HG03378 (cell line): Measurements from ENCODE around the gene ARL5A.
A peak's percentile ranks its signal among the peaks of the same experiment; 100 is the strongest.
"Not testable (repeated sequence)": the region's sequence is repeated elsewhere in the genome, so short reads cannot be mapped to it uniquely, and the experiment has no call there.

Source experiments
- ATAC-seq: cut with Tn5 transposase; IDR thresholded peaks from one replicate; pipeline ENCODE4 v1.9.1; 2021; ENCODE audit warnings: mild to moderate bottlenecking, moderate library complexity; ENCODE audit not compliant: unreplicated experiment

ARL5A gene

GRCh38 chr2:151796774-151797173 lies 31.4 kb downstream of the ARL5A start:
- ATAC-seq = no peak

DNA sequence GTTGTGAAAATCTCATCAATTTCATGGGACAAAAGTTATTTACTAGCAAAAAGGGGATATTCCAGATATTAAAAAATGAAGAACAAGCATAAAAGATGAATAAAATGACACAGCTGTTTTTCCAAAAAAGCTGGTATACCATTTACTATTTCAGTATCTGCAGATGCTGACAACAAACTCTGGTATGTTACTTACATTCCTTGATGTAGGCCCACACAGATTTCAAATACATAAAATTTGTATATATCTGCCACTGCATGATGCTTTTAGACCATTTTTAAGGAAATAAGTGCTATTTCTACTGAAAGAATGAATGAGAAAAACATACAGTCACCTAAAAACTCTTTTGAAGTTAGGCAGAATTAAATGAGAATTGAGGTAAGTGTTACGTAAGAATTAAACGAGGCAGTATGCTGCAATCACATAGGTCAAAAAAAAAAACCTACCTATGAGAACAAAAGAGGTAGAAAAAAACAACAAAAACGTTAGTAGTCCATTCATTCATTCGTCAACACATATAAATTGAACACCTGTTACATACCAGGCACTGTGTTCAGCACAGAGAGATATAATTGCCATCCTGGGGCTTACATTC lies 32.5 kb downstream of the ARL5A start:
- ATAC-seq = no peak

DNA sequence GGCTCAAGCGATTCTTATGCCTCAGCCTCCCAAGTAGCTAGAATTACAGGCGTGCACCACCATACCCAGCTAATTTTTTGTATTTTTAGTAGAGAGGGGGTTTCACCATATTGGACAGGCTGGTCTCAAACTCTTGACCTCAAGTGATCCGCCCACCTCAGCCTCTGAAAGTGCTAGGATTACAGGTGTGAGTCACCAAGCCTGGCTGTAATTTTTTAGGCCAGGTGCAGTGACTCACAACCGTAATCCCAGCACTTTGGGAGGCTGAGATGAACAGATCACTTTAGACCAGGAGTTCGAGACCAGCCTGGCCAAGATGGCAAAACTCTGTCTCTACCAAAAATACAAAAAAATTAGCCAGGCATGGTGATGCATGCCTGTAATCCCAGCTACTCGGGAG lies 33.8 kb downstream of the ARL5A start:
- ATAC-seq = not testable (repeated sequence)

GRCh38 chr2:151793123-151793522 lies 35.1 kb downstream of the ARL5A start:
- ATAC-seq = no peak

- no peak for ATAC-seq
Observed at GRCh38 chr2:151792589-151792988, 35.6 kb downstream of the ARL5A start.

DNA sequence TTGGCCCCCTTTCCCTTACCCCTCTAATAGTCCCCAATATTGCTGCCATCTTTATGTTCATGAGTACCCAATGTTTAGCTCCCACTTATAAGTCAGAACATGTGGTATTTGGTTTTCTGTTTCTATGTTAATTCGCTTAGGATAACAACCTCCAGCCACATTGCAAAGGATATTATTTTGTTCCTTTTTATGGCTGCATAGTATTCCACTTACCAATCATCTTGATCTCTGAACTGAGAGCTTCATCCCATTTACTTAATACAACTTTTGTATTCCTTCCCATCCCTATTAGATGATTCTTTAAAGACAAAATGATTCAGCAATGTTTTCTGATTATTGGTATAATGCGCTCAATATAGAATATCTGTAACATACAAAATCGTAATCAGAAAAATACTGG lies 36.7 kb downstream of the ARL5A start:
- ATAC-seq = no peak

- ATAC-seq = no peak
Observed at GRCh38 chr2:151790689-151791088, 37.5 kb downstream of the ARL5A start.

DNA sequence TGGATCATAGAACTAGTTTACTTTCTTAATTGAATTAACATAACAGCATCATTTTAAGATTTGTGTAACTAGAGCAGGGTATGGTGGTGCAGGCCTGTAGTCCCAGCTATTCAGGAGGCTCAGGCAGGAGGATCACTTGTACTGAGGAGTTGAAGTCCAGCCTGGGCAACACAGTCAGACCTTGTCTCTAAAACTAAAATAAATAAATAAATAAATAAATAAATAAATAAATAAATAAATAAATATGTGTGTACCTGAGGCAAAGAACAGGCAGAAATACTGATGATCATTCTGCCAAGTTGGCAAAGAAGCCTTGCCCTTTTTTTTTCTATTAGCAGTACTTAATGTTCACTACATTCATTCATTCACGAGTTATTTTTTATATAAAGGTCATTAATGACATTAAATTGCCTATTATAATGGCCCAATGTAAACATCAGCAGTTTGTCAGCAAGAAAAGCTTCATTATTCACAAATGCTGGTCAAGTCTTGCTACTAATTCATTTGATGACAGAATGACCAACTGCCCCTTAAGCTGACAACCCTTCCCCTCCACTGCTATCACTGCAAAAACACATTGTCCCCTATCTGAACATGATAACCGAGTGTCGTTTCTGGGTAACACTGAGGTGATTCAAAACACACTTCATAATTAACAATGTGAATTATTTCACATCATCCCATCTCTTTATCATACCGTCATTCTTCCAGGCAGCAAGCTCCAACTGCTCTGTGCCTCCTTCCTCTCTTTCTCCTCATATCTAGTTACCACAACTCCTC lies 39.0 kb downstream of the ARL5A start:
- no peak for ATAC-seq

GRCh38 chr2:151786483-151786882 lies 41.7 kb downstream of the ARL5A start:
- no peak for ATAC-seq

DNA sequence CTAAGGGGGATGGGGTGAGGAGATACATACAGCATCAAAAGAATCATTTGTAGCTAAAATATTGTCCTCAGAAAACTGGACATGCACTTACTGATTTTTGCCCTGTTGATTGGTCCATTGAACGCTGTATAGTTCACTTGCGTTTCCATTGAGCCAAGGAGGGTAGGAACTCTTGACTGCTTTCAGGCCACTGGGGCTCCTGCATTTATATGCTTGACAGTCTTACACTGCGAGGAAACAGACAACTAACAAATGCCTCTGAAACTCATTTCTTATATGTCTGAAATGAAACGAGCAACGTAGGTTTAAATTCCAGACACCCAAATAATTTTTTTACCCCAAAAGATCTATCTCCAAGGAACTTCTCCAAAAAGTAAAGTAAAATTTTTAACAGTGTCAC lies 42.1 kb downstream of the ARL5A start:
- ATAC-seq = no peak

- ATAC-seq = no peak
Observed at GRCh38 chr2:151783133-151783520, 45.1 kb downstream of the ARL5A start.

DNA sequence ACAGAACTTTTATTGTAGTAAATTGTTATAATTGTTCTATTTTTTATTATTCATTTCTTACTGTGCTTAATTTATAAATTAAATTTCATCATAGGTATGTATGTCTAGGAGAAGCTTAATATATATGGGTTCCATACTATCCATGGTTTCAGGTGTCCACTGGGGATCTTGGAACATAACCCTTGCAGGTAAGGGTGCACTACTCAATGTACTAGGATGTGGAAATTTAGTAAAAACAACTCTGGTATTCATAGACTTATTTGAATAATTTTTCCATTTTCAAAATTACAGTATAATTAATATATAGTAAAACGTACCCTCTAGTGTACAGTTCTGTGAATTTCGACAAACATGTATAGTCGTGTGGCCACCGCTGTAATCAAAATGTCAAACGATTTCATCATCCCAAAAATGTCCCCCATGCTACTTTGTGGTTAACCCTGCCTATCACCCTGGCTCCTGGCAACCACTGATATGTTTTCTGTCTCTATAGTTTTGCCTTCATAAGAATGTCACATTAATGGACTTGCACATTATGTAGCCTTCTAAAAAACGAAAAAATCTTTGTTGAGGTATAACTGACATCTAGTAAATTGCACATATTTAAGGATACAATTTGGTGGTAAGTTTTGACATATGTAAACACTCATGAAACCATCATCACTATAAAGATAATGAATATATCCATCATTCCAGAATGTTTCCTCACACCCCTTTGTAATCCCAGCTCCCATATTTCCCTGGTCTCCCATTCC lies 45.7 kb downstream of the ARL5A start:
- no peak for ATAC-seq

DNA sequence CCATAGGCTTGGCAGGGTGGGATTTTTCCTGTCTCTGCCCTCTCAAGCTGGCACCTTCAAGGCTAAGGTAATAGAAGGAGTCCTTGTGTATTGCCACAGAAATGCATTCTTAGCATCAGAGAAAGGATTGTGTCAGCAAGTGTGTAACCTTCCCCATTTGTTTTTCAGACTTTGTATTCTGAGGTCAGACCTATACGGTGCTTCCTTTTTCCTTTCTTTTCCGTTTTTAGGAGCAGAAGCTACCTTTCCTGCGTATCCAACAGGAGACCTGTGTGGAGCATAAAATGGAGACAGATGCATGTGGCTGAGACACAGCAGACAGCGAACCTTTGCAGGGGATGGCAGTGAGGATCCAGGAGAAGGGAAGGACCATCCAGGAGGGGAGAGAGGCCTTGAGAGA lies 46.6 kb downstream of the ARL5A start:
- no peak for ATAC-seq

DNA sequence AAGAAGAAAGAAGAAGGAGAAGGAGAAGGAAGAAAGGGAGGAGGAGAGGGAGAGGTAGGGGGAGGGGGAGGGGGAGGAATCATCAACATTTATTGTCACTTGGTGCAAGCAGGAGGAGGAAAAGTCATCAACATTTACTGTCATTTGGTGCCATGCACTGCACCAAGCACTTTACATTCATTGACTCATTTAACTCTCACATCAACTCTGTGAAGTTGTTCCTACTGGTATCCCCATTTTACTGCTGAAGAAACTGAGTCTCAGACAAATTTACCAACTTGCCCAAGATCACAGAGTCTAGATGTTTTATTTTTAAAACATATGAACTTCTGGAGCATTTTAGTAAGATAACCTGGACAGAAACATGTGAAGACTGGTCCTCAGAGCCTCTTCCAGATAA lies 47.3 kb downstream of the ARL5A start:
- no peak for ATAC-seq

- no peak for ATAC-seq
Observed at GRCh38 chr2:151777935-151778334, 50.3 kb downstream of the ARL5A start.

DNA sequence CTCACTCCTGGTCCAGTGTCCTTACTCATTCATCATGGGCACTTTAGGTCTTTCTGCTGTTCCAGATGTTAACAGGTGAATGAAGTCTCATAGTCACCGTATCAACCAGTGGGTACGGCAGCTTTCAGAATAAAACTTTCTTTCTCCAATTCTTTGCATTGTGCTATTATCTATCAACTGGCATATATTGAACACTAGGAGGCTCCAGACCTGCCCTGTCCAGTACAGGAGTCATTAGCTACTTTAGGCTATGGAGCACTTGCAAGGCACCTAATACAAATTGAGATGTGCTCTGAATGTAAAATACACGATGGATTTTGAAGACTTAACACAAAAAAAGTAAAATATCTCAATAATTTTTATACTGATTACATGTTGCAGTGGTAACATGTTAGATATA lies 50.7 kb downstream of the ARL5A start:
- no peak for ATAC-seq

- ATAC-seq = no peak
Observed at GRCh38 chr2:151776367-151776766, 51.9 kb downstream of the ARL5A start.

DNA sequence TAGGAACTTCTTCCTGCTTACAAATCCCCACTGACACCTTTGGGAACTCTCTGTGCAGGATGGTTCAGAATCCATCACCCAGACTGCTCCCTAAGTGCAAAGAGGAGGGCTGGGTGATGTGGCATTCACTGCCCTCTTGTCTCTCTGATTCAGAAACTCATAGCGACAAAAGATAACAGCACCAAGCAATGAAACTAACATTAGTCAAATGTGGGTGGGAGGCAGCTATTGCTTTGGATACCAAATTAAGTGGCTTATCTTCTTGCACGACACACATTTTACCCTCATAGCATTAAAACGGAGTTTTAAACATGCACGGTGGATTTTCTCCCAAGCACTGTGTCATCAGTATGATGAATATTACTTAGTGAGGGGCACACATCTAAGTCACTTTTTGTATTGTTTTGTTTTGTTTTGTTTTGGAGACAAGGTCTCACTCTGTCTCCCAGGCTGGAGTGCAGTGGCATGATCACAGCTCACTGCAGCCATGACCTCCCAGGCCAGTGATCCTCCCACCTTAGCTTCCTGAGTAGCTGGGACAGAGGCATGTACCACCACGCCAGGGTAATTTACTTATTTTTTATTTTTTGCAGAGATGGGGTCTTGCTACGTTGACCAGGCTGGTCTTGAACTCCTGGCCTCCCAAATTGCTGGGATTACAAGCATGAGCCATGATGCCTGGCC lies 53.0 kb downstream of the ARL5A start:
- no peak for ATAC-seq

DNA sequence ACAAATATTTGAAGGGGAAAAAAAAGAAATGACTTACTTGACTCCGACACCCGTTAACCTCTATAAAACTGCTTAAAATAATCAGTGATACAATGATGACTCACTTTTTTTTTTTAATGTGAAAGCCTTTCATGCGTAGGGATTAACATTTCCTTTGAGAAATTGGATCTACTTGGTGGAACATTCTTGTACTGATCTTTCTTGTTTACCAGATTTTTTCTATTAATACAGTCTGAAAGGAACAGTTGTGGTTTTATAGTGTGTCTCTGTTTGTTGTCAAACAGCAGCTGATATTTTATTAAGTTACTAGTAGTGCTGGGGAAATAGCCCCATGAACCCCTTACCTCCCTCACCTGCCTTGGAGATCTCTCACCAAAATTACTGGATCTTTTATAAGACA lies 53.7 kb downstream of the ARL5A start:
- no peak for ATAC-seq

- ATAC-seq = peak; percentile 94
Observed at GRCh38 chr2:151771599-151772358, 56.4 kb downstream of the ARL5A start.

DNA sequence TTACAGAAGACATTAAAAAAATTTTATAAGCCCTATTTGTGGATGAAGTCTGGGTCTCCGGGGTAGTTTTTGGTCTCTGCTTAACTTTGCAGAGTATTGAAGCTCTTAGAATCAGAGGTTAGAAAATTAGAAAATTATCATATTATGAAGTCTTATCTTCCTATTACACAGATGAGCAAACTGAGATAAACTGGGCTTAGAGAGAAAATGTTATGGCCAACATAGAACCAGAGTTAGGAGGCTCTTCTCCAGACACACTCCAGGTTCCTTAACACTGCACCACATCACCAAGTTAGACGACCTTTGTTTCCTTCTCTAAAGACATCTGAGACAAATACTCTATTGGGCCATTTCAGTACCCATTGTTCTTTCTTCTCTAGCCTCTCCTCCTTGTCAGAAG lies 57.2 kb downstream of the ARL5A start:
- no peak for ATAC-seq
